NOMO-1 (cell line): ENCODE results near the gene TMEM179B.
A peak's percentile ranks its signal among the peaks of the same experiment; 100 is the strongest.

ENCODE experiments used
- DNase-seq, 2 experiments: peaks; one replicate each; lab custom pipeline; 2025; ENCODE audit not compliant: unreplicated experiment in 2 of 2; lab: John Stamatoyannopoulos, UW

The TMEM179B gene

DNA sequence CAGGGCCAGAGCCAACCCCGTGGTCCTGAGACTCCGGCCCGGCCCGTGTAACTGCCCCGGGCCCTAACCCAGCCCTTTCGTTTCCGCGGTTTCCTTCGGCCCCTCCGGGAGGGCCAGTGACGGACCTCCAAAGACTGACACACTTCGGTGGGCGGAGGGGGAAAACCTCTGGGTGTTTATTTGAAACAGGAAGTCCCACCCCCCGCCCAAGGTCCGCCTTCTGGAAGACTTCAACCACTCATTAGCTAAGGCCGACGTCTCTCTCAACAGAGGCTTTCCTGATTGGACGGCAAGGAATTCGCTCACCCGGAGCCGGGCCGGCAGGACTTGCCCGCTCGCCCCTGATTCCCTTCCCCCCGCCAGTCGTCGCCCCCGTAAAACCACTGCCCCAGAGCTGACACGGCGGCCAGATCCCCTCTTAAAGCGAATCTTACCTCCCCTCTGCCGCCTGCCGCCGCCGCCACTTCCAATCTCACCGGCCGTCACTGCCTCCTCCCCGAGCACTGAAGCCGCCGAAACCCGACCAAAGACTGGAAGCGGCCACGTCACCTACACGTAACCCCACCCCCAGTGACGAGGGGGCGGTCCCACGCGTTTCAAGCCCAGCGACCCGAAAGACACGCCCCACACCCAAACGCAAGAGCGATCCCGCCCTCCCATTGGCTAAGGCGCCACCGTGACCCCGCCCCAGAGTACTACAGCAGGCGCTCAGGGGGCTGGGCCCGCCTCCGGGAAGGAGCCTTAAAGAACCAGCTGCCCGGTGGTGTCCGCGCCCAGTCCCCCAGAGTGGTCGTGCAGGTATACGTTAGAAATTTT lies 44.5 kb downstream of the TMEM179B start, which contains the start of gene STX5:
Gene STX5 (minus strand): TSS at position 532 of the 816 bp plus-strand sequence. CDS start 808 bp downstream, outside the sequence.
- DNase-seq, result peak; percentile 98 to 100

DNA sequence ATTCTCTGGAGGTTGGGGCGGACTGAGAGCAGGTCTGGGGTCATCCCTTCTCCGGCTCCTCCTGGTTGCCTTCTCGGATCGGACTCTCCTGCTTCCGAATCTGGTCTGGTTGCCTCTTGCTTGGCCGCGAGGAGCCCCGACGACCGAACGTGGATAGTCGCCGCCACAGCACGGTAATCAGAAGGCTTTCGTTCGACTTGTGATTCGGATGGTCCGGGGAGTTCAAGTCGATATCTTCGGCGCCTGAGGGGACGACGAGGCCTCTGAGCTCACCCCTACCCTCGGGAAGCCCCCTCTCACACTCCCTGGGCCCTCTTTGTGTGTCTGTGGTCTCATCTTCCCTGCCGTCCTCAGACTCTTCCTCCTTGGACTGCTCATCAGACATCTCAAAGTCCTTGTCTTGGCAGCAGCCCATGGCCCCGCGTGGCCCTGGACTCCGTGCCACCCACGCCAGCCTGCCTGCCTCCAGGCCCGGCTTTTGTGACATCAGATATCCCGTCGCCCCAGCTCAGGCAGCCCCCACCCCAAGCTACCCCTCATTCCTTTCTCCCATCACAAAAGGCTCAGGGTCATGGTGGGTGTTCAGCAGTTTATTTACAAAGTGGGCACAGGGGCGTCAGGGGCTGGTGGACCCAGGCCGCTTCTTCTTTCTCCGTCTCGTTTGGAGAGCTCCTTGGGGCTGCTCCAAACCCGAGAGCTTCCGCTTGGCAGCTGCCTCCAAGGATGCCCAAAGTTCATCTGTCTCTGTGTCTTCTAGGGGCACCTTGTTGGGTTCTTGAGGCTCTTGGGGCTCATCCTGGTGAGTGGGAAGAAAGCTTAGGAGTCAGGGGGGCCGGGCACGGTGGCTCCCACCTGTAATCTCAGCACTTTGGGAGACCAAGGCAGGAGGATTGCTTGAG lies 45.4 kb downstream of the TMEM179B start, which contains the start of gene TEX54:
Gene TEX54 (minus strand): TSS at position 506 of the 899 bp plus-strand sequence.
- DNase-seq, result peak in 1 of 2 experiments; percentile 40

DNA sequence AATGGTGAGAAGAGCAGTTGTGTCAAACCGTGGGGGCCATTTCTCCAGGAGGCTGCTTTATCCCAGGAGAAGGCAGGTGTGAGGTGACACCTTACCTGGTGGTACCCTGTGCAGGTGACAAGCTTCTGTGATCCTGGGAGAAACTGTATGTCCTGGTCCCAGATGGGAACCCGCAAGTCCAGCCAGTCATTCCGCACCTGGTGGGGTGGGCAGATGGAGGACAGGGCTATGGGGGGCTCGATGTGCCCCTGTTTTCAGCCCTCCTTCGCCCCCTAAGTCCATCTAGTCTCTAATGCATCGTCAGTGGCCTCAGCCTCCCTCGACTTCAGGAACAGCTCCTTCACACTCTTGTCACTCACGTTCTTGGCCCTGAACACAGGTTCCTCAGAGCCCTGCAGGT lies 48.1 kb downstream of the TMEM179B start:
- no peak for DNase-seq

DNA sequence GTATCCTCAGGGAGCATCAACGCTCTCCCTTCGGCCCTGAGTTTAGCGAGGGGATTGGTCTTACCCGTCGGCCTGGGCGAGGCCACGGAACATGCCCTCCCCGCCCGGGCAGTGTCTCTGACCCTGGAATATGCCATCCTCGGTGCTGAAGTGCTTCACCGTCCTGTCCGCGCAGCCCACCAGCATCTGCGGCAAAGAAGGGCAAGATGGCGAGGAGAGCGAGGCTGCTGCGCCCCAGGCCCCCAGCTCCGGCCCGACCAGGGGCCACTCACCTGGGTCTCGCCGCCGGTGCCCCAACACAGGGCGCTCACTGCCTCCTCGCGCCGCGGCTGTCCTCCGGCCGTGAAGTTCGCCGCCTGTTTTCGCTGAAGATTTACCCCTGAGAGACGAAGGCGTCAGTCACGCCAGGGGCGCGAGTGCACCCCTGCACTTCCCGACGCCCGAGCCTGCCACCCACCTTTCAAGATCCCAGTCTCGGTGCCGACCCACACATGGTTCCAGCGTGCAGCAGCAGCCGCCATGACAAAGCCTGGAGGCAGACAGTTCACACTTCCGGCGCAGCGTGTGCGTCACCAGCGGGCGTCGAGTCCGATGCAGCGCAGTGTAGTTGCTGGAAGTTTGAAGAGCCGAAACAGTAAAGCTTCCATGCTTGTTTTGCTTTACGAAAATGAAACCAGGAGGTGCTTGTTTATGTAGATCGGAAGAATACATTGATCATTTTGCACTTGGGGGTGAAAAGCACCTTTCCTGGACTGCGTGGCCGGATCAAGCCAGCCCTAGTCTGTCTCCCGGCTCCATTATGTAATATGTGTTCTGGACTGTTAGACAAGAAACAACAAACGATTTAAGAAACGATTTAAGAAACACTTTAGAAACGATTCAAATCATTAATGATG lies 52.1 kb downstream of the TMEM179B start, which contains the start of gene WDR74:
Gene WDR74 (minus strand): TSS at position 541 of the 896 bp plus-strand sequence. CDS start 20 bp downstream, at position 521.
- peak; percentile 89 to 94 for DNase-seq
